Ramos (cell line): ENCODE results near the gene PCYT2.

Experiments used
- in situ Hi-C: fragments of 300-500 bp; cut with MboI; formaldehyde crosslinking; loops from one replicate; pipeline ENCODE4 v1.14.3; 2022; ENCODE audit warnings: low sequenced_read_pairs; ENCODE audit not compliant: unreplicated experiment

The PCYT2 gene

DNA sequence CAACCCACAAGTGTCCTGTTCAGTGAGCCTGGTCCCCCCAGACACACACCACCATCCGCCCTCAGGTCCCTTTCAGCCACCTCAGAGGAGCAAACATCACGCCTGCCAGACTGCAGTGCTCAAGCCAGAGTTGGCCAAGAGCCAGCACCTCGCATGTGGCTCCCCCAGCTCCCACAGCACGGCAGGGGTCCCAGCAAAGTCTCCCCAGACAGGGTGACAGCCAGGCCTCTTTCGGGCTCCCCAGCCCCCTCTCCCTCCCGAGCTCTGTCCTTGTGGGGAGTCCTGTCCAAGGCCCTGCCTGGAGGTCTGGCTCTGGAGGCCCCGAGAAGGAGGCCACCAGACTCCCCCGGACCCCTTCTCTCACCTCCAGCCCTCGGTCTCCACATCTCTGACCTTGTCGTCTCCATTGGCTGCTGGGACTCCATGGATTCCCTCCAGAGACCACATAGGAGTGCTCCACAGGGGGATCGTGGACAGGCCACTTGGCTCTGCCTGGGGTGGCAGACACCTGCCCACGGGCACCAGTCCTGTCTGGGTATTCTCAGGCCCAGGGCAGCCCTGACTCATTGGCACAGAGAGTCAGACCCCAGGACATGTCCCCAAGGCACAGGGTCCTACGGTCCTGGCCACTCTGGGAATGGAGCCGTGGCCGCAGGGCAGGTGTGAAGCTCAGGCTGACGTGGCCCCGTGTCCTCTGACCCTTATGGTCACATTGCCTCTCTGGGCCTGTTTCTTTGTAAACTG, 37.6 kb upstream of the PCYT2 start:
- in situ Hi-C loops, result no loop called here

DNA sequence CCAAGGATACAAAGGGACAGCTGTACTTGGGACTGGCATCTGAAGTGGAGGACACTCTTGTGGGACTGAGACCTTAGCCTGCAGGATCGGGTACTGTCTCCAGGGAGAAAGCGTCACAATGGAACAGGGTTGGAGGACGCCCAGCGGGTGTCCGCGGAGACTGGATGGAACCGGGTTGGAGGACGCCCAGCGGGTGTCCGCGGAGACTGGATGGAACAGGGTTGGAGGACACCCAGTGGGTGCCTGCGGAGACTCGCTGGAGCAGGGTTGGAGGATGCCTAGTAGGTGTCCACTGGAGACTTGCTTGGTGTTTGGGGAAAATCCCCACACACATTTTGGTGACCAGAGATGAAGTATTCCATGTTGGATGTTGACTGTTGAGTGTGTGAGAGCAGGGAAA, 36.0 kb upstream of the PCYT2 start, which contains the start of gene MYADML2:
MYADML2 (minus strand) TSS at position 45 of the 400 bp plus-strand sequence. CDS start 5,492 bp downstream, outside the sequence.
- in situ Hi-C loops, result no loop called here

DNA sequence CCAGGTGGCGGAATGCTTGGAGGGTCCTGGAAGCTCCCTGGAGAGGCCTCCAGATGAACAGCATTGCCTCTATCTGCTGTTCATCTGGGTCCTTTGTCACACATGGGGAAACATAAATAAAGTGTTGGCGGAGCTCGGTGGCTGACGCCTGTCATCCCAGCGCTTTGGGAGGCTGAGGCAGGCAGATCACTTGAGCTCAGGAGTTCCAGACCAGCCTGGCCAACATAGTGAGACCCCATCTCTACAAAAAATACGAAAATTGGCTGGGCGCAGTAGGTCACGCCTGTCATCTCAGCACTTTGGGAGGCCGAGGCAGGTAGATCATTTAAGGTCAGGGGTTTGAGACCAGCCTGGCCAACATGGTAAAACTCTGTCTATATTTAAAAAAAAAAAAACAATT, 33.7 kb upstream of the PCYT2 start:
- in situ Hi-C loops, result no loop called here

DNA sequence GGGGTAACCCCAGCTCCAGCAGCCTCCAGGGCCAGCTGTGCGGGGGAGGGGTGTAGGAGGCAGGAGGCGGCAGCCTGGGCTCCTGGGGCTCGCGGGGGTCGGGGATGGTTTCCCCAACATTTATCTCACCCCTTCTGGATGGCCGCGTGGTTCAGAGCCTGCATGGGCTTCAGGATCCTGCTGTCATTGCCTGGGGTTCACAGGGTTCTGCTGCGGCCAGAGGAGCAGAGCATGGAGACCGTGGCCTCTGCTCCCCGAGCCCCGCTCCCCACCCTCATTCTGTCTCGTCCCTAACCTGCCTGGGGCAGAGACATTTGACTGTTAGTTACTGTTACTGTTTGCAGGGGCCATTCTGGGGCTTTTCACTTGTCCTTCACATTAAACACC, 31.0 kb upstream of the PCYT2 start:
- in situ Hi-C loops, result no loop called here

DNA sequence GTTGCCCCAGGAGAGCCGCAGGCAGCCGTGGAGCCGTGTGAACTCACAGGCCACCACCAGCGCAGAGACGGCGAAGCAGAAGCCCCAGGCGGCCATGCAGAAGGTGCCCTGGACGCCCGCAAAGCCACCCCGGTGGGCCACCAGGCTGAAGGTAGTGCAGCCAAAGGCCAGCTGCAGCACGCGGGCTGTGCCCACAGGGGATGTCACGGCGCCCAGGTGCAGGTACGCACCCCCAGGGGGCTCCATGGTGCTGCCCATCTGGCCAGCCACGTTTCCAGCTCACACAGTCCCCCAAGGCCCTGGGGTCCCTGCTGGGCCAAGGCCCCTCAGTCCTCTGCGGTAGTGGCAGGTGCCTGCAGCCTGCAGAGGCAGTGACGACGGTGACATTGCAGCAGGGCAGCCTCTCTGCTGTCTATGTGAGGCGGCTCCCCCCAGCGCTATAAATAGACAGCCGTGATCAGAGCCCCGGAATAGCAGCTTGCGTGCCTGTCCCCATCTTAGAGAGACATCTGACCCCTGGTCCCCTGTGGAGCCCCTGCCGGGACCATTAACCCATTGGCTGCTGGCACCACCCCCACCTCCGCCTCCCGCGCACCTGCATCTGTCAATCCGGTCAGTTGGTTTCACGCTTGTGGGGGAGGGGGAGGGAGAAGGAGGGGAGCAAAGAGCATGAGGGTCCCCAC, 30.4 kb upstream of the PCYT2 start:
- in situ Hi-C loops, result no loop called here

DNA sequence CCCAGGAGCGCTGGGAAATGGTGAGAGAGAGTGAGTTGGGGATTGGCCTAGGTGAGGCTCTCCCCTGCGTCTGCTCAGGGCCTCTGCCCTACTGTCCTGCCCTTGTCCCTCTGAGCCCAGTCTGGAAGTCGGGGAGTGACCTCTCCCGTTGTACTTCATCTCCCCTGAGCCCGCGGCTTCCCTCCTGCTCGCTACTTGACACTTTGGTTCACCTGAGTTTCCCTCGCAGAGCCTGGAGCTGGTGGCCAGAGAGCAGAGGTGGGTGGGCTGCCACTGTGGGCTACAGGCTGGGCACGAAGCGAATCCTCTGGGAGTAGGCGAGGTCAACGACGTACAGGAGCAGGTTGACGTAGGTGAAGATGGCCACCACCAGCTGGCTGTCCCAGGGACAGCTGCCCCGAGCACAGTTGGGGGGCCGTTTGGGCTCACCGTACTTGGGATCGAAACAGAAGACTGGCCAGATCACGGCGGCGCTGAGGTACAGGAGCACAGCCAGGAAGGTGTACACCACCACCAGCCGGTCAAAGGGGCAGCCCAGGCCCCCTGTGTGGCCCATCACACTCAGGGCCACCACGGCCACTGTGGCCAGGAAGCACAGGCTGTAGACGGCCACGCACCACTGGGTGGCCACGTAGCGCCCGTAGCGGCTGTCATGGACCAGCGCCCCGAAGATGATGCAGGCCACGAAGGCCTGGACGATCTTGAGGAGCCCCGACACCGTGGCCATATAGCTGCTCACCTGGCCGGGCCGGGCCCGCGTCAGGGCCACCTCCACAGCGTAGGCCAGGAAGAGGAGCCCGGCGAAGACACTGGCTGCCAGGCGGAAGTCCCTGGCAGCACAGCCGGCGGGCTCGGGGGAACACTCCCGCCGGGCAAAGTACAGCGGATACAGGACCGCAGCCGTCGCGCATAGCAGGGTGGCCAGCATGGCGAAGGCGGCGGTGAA, 29.6 kb upstream of the PCYT2 start:
- in situ Hi-C loops, result no loop called here

DNA sequence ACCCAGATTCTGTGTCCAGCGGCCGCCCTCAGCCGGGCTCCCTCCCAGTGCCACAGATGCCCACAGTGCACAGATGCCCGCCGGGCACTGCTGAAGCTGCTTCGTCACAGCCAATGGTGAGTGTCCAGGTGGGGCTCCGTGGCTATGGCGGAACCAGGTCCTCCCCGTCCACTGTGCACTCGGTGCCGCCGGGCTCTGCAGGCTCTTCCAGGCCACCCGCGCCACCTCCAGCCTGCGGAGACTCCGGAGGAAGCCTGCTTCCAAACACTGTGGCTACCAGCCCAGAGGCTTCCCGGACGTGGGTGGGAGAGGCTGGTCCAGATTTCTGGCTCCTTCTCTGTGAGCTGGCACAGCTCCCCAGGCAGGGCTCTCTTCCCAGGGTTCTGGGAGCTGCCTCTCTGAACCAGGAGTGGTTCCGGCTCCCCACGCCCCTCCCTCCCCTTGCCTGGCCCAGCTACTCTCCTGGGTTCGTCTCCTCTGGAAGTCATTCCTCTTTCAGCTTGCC, 28.7 kb upstream of the PCYT2 start:
- in situ Hi-C loops, result no loop called here

DNA sequence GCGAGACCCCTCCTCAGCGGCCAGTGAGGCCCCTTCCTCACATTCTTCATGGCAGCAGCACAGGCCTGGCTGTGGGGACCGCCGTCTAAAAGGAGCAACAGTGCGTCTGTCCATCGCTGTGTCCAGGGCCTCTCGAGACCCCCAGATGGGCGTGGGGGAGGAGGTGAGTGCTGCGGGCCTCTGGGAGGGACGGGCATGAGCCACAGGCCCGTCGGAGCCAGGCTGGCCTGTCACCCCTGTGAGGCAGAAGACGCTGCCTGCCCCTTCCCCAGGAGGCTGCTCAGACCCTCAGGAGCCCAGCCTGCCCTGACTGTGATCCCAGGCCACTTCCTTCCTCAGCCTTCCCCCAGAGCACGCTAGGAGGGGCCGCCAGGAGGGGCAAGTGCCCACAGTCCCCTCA, 28.0 kb upstream of the PCYT2 start:
- in situ Hi-C loops, result no loop called here

DNA sequence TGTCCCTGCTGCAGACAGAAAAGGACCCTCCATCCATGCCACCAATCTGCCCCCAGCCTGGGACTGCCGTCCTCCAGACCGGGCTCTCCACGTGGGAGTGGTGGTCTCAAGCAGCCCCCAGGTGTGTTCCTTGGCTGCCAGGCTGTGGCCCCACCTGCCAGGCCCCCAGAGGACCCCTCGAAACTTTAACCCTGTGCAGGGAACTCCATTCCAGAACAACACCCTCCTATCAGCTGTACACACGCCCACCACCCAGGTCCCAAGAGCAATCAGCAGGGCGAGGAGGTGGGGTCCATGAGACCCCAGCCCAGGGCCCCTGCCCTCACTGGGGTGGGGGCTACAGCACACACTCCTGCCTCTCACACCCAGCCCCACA, 24.5 kb upstream of the PCYT2 start:
- in situ Hi-C loops, result no loop called here

DNA sequence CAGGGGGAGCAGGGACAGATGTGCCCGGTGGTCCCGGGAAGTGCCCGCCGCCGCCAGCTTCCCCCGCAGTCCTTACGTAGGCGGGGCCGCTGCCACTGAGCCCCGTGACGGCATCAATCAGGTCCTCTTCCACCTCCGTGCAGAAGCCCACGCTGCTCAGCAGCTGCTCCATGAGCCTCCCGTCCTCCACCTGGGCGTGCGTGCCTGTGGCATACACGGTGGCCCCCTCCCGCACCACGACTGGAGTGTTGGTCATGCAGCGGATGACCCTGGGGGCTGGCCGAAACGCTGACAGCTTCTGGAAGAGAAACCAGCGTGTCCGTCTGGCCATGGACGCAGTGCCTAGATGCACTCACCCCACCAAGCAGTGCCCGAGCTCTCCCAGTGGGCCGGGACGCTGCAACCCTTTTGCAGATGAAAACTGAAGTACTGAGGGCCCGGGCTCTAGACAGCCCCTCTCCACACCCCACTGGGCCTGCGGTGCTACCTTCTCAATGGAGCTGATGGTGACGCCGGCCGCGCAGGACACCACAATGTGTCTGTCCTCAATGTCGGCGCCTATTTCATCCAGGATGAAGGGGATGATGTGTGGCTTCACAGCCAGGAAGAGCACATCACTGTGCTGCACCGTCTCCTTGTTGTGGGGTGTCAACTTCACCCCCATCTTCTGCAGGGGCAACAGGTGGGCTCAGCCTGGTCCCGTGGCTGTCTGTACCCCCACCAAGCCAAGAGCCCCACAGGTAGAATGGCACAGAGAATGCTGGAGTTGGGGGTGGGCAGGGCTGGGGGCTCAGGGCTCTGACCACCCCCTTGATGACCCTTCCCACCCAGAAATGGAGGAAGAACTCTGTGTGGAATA, 23.9 kb upstream of the PCYT2 start:
- in situ Hi-C loops, result no loop called here

DNA sequence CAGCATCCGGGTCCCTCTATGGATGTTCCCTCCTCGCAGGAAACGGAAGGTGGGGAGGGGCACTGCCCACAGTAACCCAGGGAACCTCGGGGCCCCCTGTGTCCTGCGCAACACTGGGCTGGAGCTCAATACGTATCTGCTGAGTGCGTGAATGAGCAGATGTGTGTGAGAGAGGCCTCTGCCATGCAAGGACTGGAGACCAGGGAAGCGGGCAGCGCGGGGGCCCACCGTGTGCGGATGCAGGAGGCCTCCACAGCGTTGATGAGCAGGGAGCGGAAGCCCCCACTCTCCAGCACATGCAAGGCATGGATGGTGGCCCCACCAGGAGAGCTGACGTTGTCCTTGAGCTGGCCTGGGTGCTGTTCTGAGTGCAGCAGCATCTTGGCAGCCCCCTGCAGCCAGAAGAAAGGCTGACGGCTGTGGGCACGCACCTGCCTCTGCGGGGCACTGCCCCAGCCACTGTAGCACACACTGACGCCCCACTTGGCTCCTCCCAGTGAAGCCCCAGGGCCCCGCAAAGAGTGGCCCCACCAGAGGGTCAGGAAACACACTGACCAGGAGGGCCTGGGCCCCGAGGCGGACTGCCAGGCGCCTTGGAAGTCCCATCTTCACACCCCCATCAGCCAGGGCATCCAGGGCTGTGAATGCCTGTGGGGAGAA, 23.0 kb upstream of the PCYT2 start:
- in situ Hi-C loops, result no loop called here

DNA sequence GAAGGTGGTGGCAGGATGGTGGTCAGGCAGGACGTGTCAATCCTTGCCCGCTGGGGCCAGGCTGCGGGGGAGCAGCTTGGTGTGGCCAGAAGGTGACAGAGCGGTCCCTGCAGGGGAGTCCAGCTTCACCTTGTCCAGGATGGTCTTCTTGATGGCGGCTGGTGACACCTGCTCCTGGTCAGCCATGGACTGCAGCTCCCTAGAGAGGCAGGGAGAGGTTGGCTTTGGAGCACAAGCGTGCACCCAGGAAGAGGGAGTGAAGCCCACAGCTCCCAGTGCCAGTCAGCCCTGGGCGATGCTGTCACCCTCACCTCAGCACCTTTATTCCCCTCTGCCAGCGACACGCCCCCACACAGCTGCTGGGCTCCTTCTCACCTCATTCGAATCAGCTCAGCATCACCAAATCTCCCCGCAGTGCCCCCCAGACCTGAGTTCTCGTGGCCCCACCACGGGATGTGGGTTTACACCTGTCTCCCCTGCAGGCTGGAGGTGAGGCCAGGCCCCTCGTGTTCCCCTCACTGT, 22.0 kb upstream of the PCYT2 start:
- in situ Hi-C loops, result no loop called here

DNA sequence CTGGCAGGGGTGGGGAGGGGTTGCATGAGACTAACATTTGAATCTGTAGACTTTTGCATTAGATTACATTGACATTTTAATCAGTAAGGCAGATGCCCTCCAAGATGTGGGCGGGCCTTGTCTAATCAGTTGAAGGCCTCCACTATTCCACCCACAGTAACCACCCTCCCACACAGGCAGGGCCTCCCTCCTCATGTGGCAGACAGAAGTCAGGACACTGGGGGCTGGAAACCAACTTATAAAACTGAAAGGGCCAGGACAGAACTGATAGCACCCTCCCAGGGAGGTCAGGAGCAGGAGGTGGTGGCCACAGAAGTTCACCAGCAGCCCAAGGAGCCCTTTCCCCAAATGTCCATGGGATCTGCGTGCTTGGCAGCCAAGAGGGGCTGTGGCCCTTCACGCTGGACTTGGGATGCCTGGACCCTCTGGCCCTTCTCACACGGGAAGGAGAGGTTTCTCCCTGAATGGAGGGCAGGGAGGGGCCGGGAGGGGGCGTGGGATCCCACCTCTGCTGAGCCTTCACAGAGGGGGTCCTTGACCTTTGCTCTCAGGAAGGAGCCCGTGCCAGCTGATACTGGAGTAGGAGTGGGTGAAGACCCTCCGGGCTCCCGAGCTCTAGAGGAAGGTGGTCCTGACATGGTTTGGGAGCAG, 21.3 kb upstream of the PCYT2 start:
- in situ Hi-C loops, result no loop called here

DNA sequence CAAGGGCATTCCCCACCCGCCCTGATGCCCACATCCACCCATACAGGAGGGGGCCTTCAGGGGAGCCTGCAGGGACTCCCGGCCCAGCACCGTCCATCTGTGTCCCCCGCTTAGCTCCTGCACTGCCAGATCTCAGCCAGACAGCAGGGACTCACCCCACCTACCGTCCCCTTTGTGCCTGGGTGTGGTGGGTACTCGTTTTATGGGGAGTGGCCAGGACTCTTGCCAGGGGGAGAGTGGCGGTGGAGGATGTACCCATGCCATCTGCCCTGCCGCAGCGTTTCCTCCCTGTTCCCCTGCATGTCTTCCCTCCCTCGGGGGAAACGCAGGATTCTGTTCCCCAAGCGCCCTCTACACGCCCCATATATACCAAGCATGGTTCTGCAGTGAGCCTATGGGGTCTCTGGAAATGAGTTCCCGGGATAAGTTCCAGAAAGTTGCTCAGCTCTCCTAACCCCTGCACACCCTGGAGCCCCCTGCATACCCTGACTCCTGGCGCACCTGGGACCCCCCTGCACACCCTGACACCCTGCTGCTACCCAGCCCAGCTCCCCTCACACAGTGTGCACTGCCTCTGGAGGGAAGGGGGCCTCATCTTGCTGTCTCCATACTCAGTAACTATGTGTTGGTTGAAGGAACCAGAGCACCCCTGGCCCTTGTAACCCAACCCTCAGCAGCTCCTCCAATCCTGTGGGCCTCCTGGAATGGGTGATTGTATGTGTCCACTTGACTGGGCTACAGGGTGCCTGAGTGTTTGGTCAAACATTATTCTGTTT, 20.5 kb upstream of the PCYT2 start:
- in situ Hi-C loops, result no loop called here

DNA sequence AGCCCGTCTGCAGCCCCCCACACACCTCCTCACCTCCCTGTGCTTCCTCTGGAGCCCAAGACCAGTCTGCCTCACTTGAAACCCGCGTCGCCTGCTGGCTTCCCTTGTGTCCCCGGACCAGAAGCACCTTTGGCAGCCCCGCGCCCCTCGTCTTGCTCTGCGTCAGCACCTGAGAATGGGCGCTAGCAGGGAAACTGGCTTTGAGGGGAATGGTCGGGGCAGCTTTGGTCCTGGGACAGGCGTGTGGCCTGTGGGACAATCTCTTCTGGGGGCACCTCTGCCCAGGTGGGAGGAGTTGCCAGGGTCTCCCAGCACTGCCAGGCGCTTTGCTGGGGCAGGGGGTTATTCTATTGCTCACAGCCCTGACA, 20.0 kb upstream of the PCYT2 start:
- in situ Hi-C loops, result no loop called here

DNA sequence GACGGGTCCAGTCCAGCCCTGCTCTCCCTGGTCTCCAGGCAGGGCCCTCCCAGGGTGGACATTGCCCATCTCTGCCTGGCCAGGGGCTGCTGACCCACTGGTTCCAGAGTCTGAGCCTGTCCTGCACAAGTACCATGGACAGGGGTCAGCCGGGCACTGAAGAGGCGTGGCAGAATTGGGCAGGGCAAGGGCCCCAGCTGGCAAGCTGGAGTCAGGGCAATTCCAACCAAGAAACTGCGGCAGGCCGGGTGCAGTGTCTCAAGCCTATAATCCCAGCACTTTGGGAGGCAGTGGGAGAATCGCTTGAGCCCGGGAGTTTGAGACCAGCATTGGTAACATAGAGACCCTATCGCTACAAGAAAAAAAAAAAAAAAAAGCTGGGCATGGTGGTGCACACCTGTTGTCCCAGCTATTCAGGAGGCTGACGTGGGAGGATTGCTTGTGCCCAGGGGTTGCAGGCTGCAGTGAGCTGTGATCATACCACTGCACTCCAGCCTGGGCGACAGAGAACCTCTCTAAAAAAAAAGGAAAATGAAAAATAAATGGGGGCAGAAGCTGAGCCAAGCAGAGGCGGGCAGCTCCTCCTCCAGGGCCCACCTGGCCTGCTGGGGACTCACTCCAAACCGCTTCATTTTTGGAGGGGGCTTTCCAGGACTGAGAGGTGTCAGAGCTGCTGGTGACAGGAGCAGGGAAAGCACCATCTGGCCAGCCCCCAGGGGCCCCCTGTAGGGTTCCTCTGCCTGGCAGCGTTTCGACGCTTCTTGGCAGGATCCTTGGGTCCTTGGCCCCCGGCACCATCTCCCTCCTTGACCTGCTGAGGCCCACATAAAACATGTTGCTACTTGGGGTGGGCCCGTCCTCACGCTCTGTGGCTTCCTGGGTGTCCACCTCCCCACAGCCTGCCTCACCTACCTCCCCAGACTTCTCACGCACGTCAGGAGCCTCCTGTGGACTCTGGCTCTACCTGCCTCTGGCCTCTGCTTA, 19.2 kb upstream of the PCYT2 start:
- in situ Hi-C loops, result no loop called here
